Neuronal stem cell (in vitro differentiated cells): ENCODE data around the gene C1QTNF4. TPM values are rescaled to one million over a fixed set of nuclear protein-coding genes. Genes with fewer than 3 reads are reported as not detected.

Experiments used
- DNase-seq: peaks from one replicate; pipeline ENCODE4 v3.0.0-alpha.2; 2013; ENCODE audit warnings: low spot score
- H2AFZ ChIP-seq: one replicate; pipeline ENCODE4 v1.6.1; 2013; ENCODE audit warnings: mild to moderate bottlenecking, low read length, inconsistent platforms
- H2AK5ac ChIP-seq: 2 replicates; pipeline ENCODE4 v1.6.1; 2013; ENCODE audit warnings: low read depth, mild to moderate bottlenecking, inconsistent platforms, low read length, moderate library complexity, mixed read lengths
- H2BK120ac ChIP-seq: 2 replicates; pipeline ENCODE4 v1.6.1; 2013; ENCODE audit warnings: low read depth, mild to moderate bottlenecking, inconsistent platforms, low read length, moderate library complexity, mixed read lengths
- H2BK12ac ChIP-seq: one replicate; pipeline ENCODE4 v1.6.1; 2013; ENCODE audit warnings: low read length, inconsistent platforms
- H2BK15ac ChIP-seq: 2 replicates; pipeline ENCODE4 v1.6.1; 2013; ENCODE audit warnings: mild to moderate bottlenecking, low read length, inconsistent platforms, mixed read lengths
- H2BK5ac ChIP-seq: one replicate; pipeline ENCODE4 v1.6.1; 2013; ENCODE audit warnings: inconsistent platforms, mild to moderate bottlenecking, low read length, moderate library complexity
- H3K14ac ChIP-seq: one replicate; pipeline ENCODE4 v1.6.1; 2013; ENCODE audit warnings: low read length, inconsistent platforms
- H3K18ac ChIP-seq: 2 replicates; pipeline ENCODE4 v1.6.1; 2013; ENCODE audit warnings: low read length, inconsistent platforms
- H3K23ac ChIP-seq: 2 replicates; pipeline ENCODE4 v1.6.1; 2013; ENCODE audit warnings: low read depth, mild to moderate bottlenecking, mixed read lengths, low read length, inconsistent platforms; ENCODE audit not compliant: poor library complexity
- H3K27ac ChIP-seq: replicated peaks from 3 replicates; pipeline ENCODE4 v1.5.1; 2013; ENCODE audit warnings: low read length, inconsistent platforms
- H3K27me3 ChIP-seq, 3 experiments: 2 replicates each; pipeline ENCODE4 v1.6.1; 2013; ENCODE audit warnings: low read length in 3 of 3, mild to moderate bottlenecking in 2 of 3, inconsistent platforms in 1 of 3, low read depth in 1 of 3, mixed read lengths in 1 of 3, moderate library complexity in 1 of 3; ENCODE audit not compliant: control insufficient read depth in 3 of 3, insufficient read depth in 3 of 3
- H3K36me3 ChIP-seq, 2 donors: replicated peaks in 1 of 2; 2 replicates each; pipeline ENCODE4 v1.6.1; 2013; ENCODE audit warnings: low read length in 2 of 2; ENCODE audit not compliant: control insufficient read depth in 2 of 2, insufficient read depth in 2 of 2
- H3K4ac ChIP-seq: 2 replicates; pipeline ENCODE4 v1.6.1; 2013; ENCODE audit warnings: inconsistent platforms, mild to moderate bottlenecking, low read length, moderate library complexity
- H3K4me1 ChIP-seq, 2 donors: 1 replicate in 1 of 2; 2 replicates in 1 of 2; pipeline ENCODE4 v1.6.1; 2013; ENCODE audit warnings: low read length in 2 of 2, low read depth in 1 of 2; ENCODE audit not compliant: control insufficient read depth in 2 of 2, insufficient read depth in 1 of 2
- H3K4me2 ChIP-seq: one replicate; pipeline ENCODE4 v1.6.1; 2013; ENCODE audit warnings: mild to moderate bottlenecking, low read length, inconsistent platforms; ENCODE audit not compliant: insufficient read depth, poor library complexity, severe bottlenecking
- H3K4me3 ChIP-seq, 2 donors: 2 replicates each; pipeline ENCODE4 v1.5.1; 2013; ENCODE audit warnings: low read length in 2 of 2, mild to moderate bottlenecking in 2 of 2, inconsistent platforms in 1 of 2, moderate library complexity in 1 of 2
- H3K79me1 ChIP-seq: one replicate; pipeline ENCODE4 v1.6.1; 2013; ENCODE audit warnings: low read depth, mild to moderate bottlenecking, inconsistent platforms, low read length, moderate library complexity
- H3K9ac ChIP-seq: one replicate; pipeline ENCODE4 v1.6.1; 2013; ENCODE audit warnings: mild to moderate bottlenecking, low read depth, low read length, inconsistent platforms; ENCODE audit not compliant: poor library complexity
- H3K9me3 ChIP-seq, 2 donors: replicated peaks in 1 of 2; 2 replicates each; pipeline versions ENCODE3 to v1.6.1; 2013; ENCODE audit warnings: low read length in 2 of 2, mild to moderate bottlenecking in 2 of 2, inconsistent platforms in 1 of 2, low read depth in 1 of 2, mixed read lengths in 1 of 2, moderate library complexity in 1 of 2; ENCODE audit not compliant: control insufficient read depth in 2 of 2, insufficient read depth in 1 of 2
- H4K8ac ChIP-seq: one replicate; pipeline ENCODE4 v1.6.1; 2013; ENCODE audit warnings: low read depth, mild to moderate bottlenecking, inconsistent platforms, low read length, moderate library complexity
- H4K91ac ChIP-seq: one replicate; pipeline ENCODE4 v1.6.1; 2013; ENCODE audit warnings: low read length, low read depth, mild to moderate bottlenecking, inconsistent platforms; ENCODE audit not compliant: poor library complexity
- WGBS, 2 donors: extraction: QIAGEN DNeasy Blood & Tissue Kit; methylation state at CpG; one replicate each; pipeline ENCODE4 v1.1.7; 2013; ENCODE audit warnings: missing lambda C conversion rate in 2 of 2, mixed read lengths in 1 of 2; ENCODE audit not compliant: insufficient read length in 2 of 2, insufficient replicate concordance in 1 of 2; ENCODE audit errors: extremely low coverage in 2 of 2; 5-methylcytosine and 5-hydroxymethylcytosine counted together
- polyA plus RNA-seq, 2 experiments: library from polyadenylated mRNA; stranded (reverse); fragments of 200-250 nt; gene quantifications; one replicate each; pipeline ENCODE4 v1.2.3, GENCODE V29; 2013

The C1QTNF4 gene
- polyA plus RNA-seq (2013, experiment 1 of 2) = 8.5 TPM
- polyA plus RNA-seq (2013, experiment 2 of 2) = 8.0 TPM

- Histone ChIP-seq H2AFZ (peak within 1 kb of the TSS; percentile 95), H3K9me3 (no peaks in the 10 kb centered on the region), H3K4ac (no peak within 1 kb of the TSS), H3K79me1 (peaks cover 2% of the 10 kb centered on the region), H3K23ac (peak within 1 kb of the TSS; percentile 80), H3K14ac (peak within 1 kb of the TSS; percentile 38), H2BK120ac (peak within 1 kb of the TSS; percentile 56), H3K4me2 (peak within 1 kb of the TSS; percentile 97), H3K9ac (peak within 1 kb of the TSS; percentile 92), H4K8ac (no peak within 1 kb of the TSS), H3K4me1 (peaks cover 10 to 24% of the 10 kb centered on the region in 2 donors), H2BK12ac (peak within 1 kb of the TSS; percentile 41), H4K91ac (no peak within 1 kb of the TSS), H2BK5ac (no peak within 1 kb of the TSS), H3K27ac (no peak within 1 kb of the TSS), H3K18ac (peak within 1 kb of the TSS; percentile 98), H3K36me3 (no peaks in the 10 kb centered on the region), H3K27me3 (peaks cover 0 to 21% (median 3%) of the 10 kb centered on the region in 3 experiments), H2AK5ac (peak within 1 kb of the TSS; percentile 59), H2BK15ac (peak within 1 kb of the TSS; percentile 67), H3K4me3 (peak within 1 kb of the TSS; percentile 57 to 81)
- DNase-seq = peak; percentile 31
- WGBS, 2 donors = no CpG with 5 or more reads among the region's 48 CpGs
These were observed at the start of gene C1QTNF4 for GRCh38 chr11:47593934-47594855. TSS of gene C1QTNF4 (minus strand) at chr11:47594411. CDS start at chr11:47590810, 3,601 bp downstream.

- Histone ChIP-seq H3K9ac (peak within 1 kb of the TSS; percentile 92), H3K79me1 (no peaks in the 10 kb centered on the region), H3K36me3 (peaks cover 2 to 22% of the 10 kb centered on the region in 2 donors), H3K9me3 (no peaks in the 10 kb centered on the region), H3K23ac (peak within 1 kb of the TSS; percentile 4), H2BK12ac (no peak within 1 kb of the TSS), H2BK120ac (peak within 1 kb of the TSS; percentile 56), H3K18ac (peak within 1 kb of the TSS; percentile 98), H2AK5ac (peak within 1 kb of the TSS; percentile 8), H3K4me2 (peak within 1 kb of the TSS; percentile 75), H2BK15ac (no peak within 1 kb of the TSS), H3K27me3 (no peaks in the 10 kb centered on the region), H2AFZ (peak within 1 kb of the TSS; percentile 97), H3K4me1 (peaks cover 0 to 4% of the 10 kb centered on the region in 2 donors), H3K4ac (no peak within 1 kb of the TSS), H3K4me3 (peak within 1 kb of the TSS; percentile 91 to 92), H2BK5ac (peak within 1 kb of the TSS; percentile 46), H3K14ac (peak within 1 kb of the TSS; percentile 99), H3K27ac (peak within 1 kb of the TSS; percentile 73), H4K8ac (no peak within 1 kb of the TSS), H4K91ac (no peak within 1 kb of the TSS)
- DNase-seq = peak; percentile 94
- no CpG with 5 or more reads among the region's 78 CpGs for WGBS, 2 donors
These were observed 48.1 kb upstream of the C1QTNF4 start, which contains the start of gene MTCH2 for GRCh38 chr11:47642099-47642855. TSS of gene MTCH2 (minus strand) at chr11:47642559. CDS start at chr11:47642465, 94 bp downstream.

- H3K14ac ChIP-seq = no peak overlapping the region
- peak overlapping the region; percentile 91 to 92 for H3K4me3 ChIP-seq
- DNase-seq = no peak
- no peak overlapping the region for H2BK15ac ChIP-seq
- no peak overlapping the region for H2BK12ac ChIP-seq
- peak overlapping the region; percentile 97 for H2AFZ ChIP-seq
- peak overlapping the region; percentile 92 for H3K9ac ChIP-seq
- no peak overlapping the region for H3K4ac ChIP-seq
- H2BK5ac ChIP-seq = no peak overlapping the region
- H2BK120ac ChIP-seq = peak overlapping the region; percentile 56
- H3K27ac ChIP-seq = peak overlapping the region; percentile 73
- no peak overlapping the region for H4K91ac ChIP-seq
- no CpG with 5 or more reads among the region's 14 CpGs for WGBS, 2 donors
- peaks cover 2 to 27% of the 10 kb centered on the region in 2 donors for H3K36me3 ChIP-seq
- peak overlapping the region; percentile 98 for H3K18ac ChIP-seq
- peak overlapping the region; percentile 4 for H3K23ac ChIP-seq
- H2AK5ac ChIP-seq = peak overlapping the region; percentile 8
- H3K9me3 ChIP-seq = no peaks in the 10 kb centered on the region
- H3K27me3 ChIP-seq = no peaks in the 10 kb centered on the region
- peaks cover 0 to 4% of the 10 kb centered on the region in 2 donors for H3K4me1 ChIP-seq
- no peaks in the 10 kb centered on the region for H3K79me1 ChIP-seq
- no peak overlapping the region for H4K8ac ChIP-seq
- peak overlapping the region; percentile 75 for H3K4me2 ChIP-seq
These were observed 47.4 kb upstream of the C1QTNF4 start for GRCh38 chr11:47641600-47642098.
